SK-N-SH (cell line): ENCODE results near the gene EDIL3. TPM values are rescaled to one million over a fixed set of nuclear protein-coding genes. Genes with fewer than 3 reads are reported as not detected.

Experiments used
- CTCF ChIA-PET: fragments of 300-600, 350-600 bp; formaldehyde crosslinking; extraction: SDS; loops from one replicate; lab custom pipeline; 2021; lab: Yijun Ruan, JAX
- POLR2A ChIA-PET: fragments of 350-600 bp; sonication (Branson Sonifier 250); formaldehyde crosslinking; extraction: SDS; loops from one replicate; lab custom pipeline; 2020; ENCODE audit warnings: antibody characterized with exemption, inconsistent platforms; lab: Yijun Ruan, JAX
- DNase-seq: peaks from one replicate; pipeline ENCODE4 v3.0.0; 2012
- H2AFZ ChIP-seq: fragments of 200-600 bp; sonication (generic); 2 replicates; pipeline ENCODE4 v1.8.1; 2016; ENCODE audit warnings: antibody characterized with exemption, mild to moderate bottlenecking, low read depth
- H3F3A ChIP-seq: fragments of 200-600 bp; sonication (generic); replicated peaks from 2 replicates; pipeline ENCODE3; 2016; ENCODE audit warnings: antibody characterized with exemption, mild to moderate bottlenecking; ENCODE audit not compliant: insufficient read depth
- H3K27ac ChIP-seq, 2 experiments: fragments of 200-500 bp in 1 of 2; fragments of 200-600 bp in 1 of 2; sonication (Bioruptor generic) in 1 of 2; sonication (generic), shearing (Covaris generic) in 1 of 2; 2 replicates each; pipeline versions ENCODE4 v1.5.1 to v1.6.1; 2014 to 2016; ENCODE audit warnings: low read depth in 2 of 2, inconsistent platforms in 1 of 2, low read length in 1 of 2, mild to moderate bottlenecking in 1 of 2, mixed read lengths in 1 of 2
- H3K27me3 ChIP-seq: fragments of 200-600 bp; sonication (generic), shearing (Covaris generic); 2 replicates; pipeline ENCODE4 v1.6.1; 2016; ENCODE audit warnings: mixed run types; ENCODE audit not compliant: insufficient read depth
- H3K36me3 ChIP-seq, 2 experiments: fragments of 200-500 bp in 1 of 2; fragments of 200-600 bp in 1 of 2; sonication (Bioruptor generic) in 1 of 2; sonication (generic) in 1 of 2; replicated peaks in 1 of 2; 2 replicates each; pipeline versions ENCODE3 to v1.5.1; 2014 to 2016; ENCODE audit warnings: low read length in 1 of 2, mild to moderate bottlenecking in 1 of 2; ENCODE audit not compliant: insufficient read depth in 2 of 2, control insufficient read depth in 1 of 2
- H3K4me1 ChIP-seq, 2 experiments: fragments of 200-500 bp in 1 of 2; fragments of 200-600 bp in 1 of 2; sonication (Bioruptor generic) in 1 of 2; sonication (generic), shearing (Covaris generic) in 1 of 2; 2 replicates each; pipeline versions ENCODE4 v1.5.1 to v1.6.1; 2014 to 2016; ENCODE audit warnings: low read depth in 1 of 2, low read length in 1 of 2, mixed run types in 1 of 2; ENCODE audit not compliant: insufficient read depth in 2 of 2, control insufficient read depth in 1 of 2
- H3K4me2 ChIP-seq: fragments of 200-600 bp; sonication (generic), shearing (Covaris generic); 2 replicates; pipeline ENCODE4 v1.6.1; 2017; ENCODE audit warnings: mixed run types
- H3K4me3 ChIP-seq, 2 experiments: fragments of 200-500 bp in 1 of 2; fragments of 200-600 bp in 1 of 2; sonication (Bioruptor generic) in 1 of 2; sonication (generic), shearing (Covaris generic) in 1 of 2; 2 replicates each; pipeline versions ENCODE4 v1.5.1 to v1.8.1; 2014 to 2016; ENCODE audit warnings: low read depth in 2 of 2, inconsistent platforms in 1 of 2, low read length in 1 of 2, mild to moderate bottlenecking in 1 of 2, mixed read lengths in 1 of 2, moderate library complexity in 1 of 2
- H3K79me2 ChIP-seq: fragments of 200-600 bp; sonication (generic); 2 replicates; pipeline ENCODE4 v1.8.1; 2017; ENCODE audit warnings: mild to moderate bottlenecking; ENCODE audit not compliant: insufficient read depth
- H3K9ac ChIP-seq: fragments of 200-600 bp; sonication (generic); 2 replicates; pipeline ENCODE4 v1.6.1; 2017; ENCODE audit warnings: mixed run types
- H3K9me2 ChIP-seq: fragments of 200-600 bp; sonication (generic); 2 replicates; pipeline ENCODE4 v1.6.1; 2017; ENCODE audit warnings: mixed run types
- H3K9me3 ChIP-seq: fragments of 200-600 bp; sonication (generic); 2 replicates; pipeline ENCODE4 v1.6.1; 2017; ENCODE audit warnings: mixed run types, mild to moderate bottlenecking, moderate library complexity
- H4K20me1 ChIP-seq: fragments of 200-600 bp; sonication (generic); 2 replicates; pipeline ENCODE4 v1.6.1; 2017; ENCODE audit warnings: mild to moderate bottlenecking, mixed run types; ENCODE audit not compliant: insufficient read depth
- EP300 ChIP-seq, 2 experiments: IDR thresholded peaks; 2 replicates each; pipeline versions ENCODE4 v1.4.0 to v1.6.1; 2012; ENCODE audit warnings: borderline replicate concordance in 1 of 2, low read depth in 1 of 2, low read length in 1 of 2
- FOSL2 ChIP-seq: IDR thresholded peaks from 2 replicates; pipeline ENCODE4 v1.4.0; 2012; ENCODE audit warnings: low read depth, mild to moderate bottlenecking, moderate library complexity, borderline replicate concordance
- FOXM1 ChIP-seq: IDR thresholded peaks from 2 replicates; pipeline ENCODE4 v1.4.0; 2012; ENCODE audit warnings: low read depth, mild to moderate bottlenecking
- GABPA ChIP-seq: IDR thresholded peaks from 2 replicates; pipeline ENCODE4 v1.4.0; 2012; ENCODE audit warnings: low read depth, mild to moderate bottlenecking
- GATA2 ChIP-seq: sonication (generic); formaldehyde crosslinking; IDR thresholded peaks from 2 replicates; pipeline ENCODE4 v1.5.0; 2020; ENCODE audit warnings: mild to moderate bottlenecking, missing genetic modification reagents
- MXI1 ChIP-seq: IDR thresholded peaks from 2 replicates; pipeline ENCODE4 v1.6.1; 2012; ENCODE audit warnings: mild to moderate bottlenecking, low read depth, low read length, improper control_type of control experiment
- NRF1 ChIP-seq: IDR thresholded peaks from 2 replicates; pipeline ENCODE4 v1.6.1; 2012; ENCODE audit warnings: low read depth, mild to moderate bottlenecking, low read length
- POLR2AphosphoS5 ChIP-seq: IDR thresholded peaks from 2 replicates; pipeline ENCODE4 v1.6.1; 2012; ENCODE audit warnings: low read depth, low read length
- RAD21 ChIP-seq: IDR thresholded peaks from 2 replicates; pipeline ENCODE4 v1.6.1; 2012; ENCODE audit warnings: mild to moderate bottlenecking, low read length
- RCOR1 ChIP-seq: fragments of 150-350 bp; IDR thresholded peaks from 2 replicates; pipeline ENCODE4 v1.6.1; 2017; ENCODE audit warnings: antibody characterized with exemption, low read length
- RXRA ChIP-seq: IDR thresholded peaks from 2 replicates; pipeline ENCODE4 v1.4.0; 2012; ENCODE audit warnings: low read depth, mild to moderate bottlenecking, borderline replicate concordance
- TCF12 ChIP-seq: IDR thresholded peaks from 2 replicates; pipeline ENCODE4 v1.4.0; 2012
- YY1 ChIP-seq: IDR thresholded peaks from 2 replicates; pipeline ENCODE4 v1.4.0; 2012; ENCODE audit warnings: low read depth, mild to moderate bottlenecking
- whole genome bisulfite sequencing: methylation state at CpG from one replicate; pipeline ENCODE4 v1.1.6; 2017; ENCODE audit warnings: low lambda C conversion rate; 5-methylcytosine and 5-hydroxymethylcytosine counted together
- polyA plus RNA-seq, 3 experiments: library from polyadenylated mRNA; depleted of rRNA; stranded (reverse); fragments of >200 nt; gene quantifications; 2 replicates each; pipeline ENCODE4 v1.2.3, GENCODE V29; 2012
- TF ChIP-seq, protein P1 (sequence below): IDR thresholded peaks from 2 replicates; pipeline ENCODE4; 2012
- TF ChIP-seq, protein P2 (sequence below): IDR thresholded peaks from 2 replicates; pipeline ENCODE4 v1.6.1; 2012; ENCODE audit warnings: mild to moderate bottlenecking, low read depth, low read length, moderate library complexity
- TF ChIP-seq, protein P3 (sequence below): fragments of 150-350 bp; IDR thresholded peaks from 2 replicates; pipeline ENCODE4 v1.6.1; 2016; ENCODE audit warnings: mild to moderate bottlenecking, low read depth, low read length
- TF ChIP-seq, protein P4 (sequence below): IDR thresholded peaks from 2 replicates; pipeline ENCODE4 v1.4.0; 2012; ENCODE audit warnings: low read depth, borderline replicate concordance

Gene EDIL3
- polyA plus RNA-seq, 1 of the 3 experiments (the other 2 are of a cell fraction): 51.5 TPM

DNA sequence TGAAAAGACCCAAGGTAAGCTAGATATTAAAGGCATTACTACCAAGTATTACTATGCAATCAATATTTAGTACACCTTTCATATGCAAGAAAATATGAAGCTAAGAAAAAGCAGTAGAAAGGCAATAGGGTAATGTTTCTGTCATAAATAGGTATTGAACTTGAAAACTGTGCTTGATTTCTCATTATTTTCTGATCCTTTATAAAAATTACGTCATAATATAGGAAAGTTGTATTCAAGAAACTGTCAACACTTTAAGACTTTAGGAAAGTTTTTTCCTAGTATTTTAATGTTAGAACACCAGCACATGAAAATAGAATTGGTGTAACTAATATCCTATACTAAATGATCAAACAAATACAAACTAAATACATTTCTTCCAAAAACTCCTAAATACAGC lies 133.2 kb downstream of the EDIL3 start:
- Histone ChIP-seq H3F3A (peaks cover 14% of the 10 kb centered on the region), H3K4me1 (peaks cover 0 to 8% of the 10 kb centered on the region in 2 experiments; a peak in 1 of 4 replicates), H3K4me2 (no peak overlapping the region), H3K27ac (no peak overlapping the region), H3K27me3 (no peaks in the 10 kb centered on the region), H3K4me3 (no peak overlapping the region), H3K9me3 (no peaks in the 10 kb centered on the region; the same call in 1 of the 2 replicates), H3K9me2 (no peaks in the 10 kb centered on the region), H3K36me3 (peaks cover 0 to 11% of the 10 kb centered on the region in 2 experiments), H3K9ac (no peak overlapping the region), H2AFZ (no peak overlapping the region), H4K20me1 (no peaks in the 10 kb centered on the region), H3K79me2 (peaks cover 14% of the 10 kb centered on the region)
- TF ChIP-seq RXRA: no peak
- no peak for TF ChIP-seq FOXM1
- TF ChIP-seq EP300 (IDR thresholded peaks at IDR 0.05; ENCODE audit: borderline replicate concordance in 1 of 2, low read depth in 1 of 2, low read length in 1 of 2): no peak
- 98% methylated on average over 1 of the region's 1 CpG for WGBS
- ChIA-PET POLR2A (no interaction called here), CTCF (interaction anchor here (0.7 to 0.9 kb wide), 2 partner anchors 16 to 530 kb away, joined by 3 read pairs; no protein-coding TSS in a partner anchor)
- DNase-seq: no peak

DNA sequence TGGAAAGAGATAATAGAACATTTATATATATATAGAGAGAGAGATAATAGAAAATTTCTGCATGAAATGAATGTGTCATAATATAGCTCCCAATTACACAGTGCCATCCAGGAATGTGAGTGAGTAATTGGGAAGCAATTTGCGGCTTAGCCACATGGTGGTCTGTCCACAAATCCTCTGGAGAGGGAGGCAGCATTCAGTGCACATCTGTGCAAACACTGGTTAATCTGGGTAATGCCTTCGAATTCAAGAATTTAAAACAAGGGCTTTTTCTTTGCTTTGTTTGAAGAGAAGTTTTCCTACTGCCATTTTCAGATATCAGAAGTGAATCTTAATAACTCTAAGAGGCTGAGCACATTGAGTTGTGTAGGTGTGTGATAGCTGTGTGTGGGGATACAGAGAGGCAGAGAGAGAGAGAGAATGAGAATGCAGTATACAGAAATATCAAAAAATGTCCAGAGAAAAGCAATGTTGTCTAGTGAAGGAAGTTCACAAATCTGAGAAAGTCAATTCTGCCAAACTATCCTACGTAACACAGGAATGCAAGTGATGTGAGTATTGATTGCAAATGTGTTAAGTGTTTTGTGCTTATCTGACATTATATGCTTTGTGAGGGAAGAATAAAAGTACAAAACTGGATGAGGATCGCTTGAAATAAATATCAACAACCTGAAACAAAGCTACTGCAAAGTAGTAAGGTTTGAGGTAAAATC lies 134.6 kb downstream of the EDIL3 start:
- H3K27ac ChIP-seq: peak overlapping the region in 1 of 2 experiments; percentile 71; a peak in 2 of 4 replicates
- 46% methylated on average over 4 of the region's 4 CpGs for WGBS
- H3K4me2 ChIP-seq: peak overlapping the region; percentile 65
- peak; percentile 71 for TF ChIP-seq TCF12
- TF ChIP-seq GATA2 (CRISPR knock-in tag): no peak
- TF ChIP-seq FOXM1: no peak
- no peak for TF ChIP-seq POLR2AphosphoS5
- TF ChIP-seq, protein P1, sequence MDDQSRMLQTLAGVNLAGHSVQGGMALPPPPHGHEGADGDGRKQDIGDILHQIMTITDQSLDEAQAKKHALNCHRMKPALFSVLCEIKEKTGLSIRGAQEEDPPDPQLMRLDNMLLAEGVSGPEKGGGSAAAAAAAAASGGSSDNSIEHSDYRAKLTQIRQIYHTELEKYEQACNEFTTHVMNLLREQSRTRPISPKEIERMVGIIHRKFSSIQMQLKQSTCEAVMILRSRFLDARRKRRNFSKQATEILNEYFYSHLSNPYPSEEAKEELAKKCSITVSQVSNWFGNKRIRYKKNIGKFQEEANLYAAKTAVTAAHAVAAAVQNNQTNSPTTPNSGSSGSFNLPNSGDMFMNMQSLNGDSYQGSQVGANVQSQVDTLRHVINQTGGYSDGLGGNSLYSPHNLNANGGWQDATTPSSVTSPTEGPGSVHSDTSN: no peak
- TF ChIP-seq RAD21: no peak
- no peak for TF ChIP-seq MXI1
- no peak for TF ChIP-seq NRF1
- TF ChIP-seq, protein P2, sequence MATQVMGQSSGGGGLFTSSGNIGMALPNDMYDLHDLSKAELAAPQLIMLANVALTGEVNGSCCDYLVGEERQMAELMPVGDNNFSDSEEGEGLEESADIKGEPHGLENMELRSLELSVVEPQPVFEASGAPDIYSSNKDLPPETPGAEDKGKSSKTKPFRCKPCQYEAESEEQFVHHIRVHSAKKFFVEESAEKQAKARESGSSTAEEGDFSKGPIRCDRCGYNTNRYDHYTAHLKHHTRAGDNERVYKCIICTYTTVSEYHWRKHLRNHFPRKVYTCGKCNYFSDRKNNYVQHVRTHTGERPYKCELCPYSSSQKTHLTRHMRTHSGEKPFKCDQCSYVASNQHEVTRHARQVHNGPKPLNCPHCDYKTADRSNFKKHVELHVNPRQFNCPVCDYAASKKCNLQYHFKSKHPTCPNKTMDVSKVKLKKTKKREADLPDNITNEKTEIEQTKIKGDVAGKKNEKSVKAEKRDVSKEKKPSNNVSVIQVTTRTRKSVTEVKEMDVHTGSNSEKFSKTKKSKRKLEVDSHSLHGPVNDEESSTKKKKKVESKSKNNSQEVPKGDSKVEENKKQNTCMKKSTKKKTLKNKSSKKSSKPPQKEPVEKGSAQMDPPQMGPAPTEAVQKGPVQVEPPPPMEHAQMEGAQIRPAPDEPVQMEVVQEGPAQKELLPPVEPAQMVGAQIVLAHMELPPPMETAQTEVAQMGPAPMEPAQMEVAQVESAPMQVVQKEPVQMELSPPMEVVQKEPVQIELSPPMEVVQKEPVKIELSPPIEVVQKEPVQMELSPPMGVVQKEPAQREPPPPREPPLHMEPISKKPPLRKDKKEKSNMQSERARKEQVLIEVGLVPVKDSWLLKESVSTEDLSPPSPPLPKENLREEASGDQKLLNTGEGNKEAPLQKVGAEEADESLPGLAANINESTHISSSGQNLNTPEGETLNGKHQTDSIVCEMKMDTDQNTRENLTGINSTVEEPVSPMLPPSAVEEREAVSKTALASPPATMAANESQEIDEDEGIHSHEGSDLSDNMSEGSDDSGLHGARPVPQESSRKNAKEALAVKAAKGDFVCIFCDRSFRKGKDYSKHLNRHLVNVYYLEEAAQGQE: no peak
- peak in 1 of 2 experiments; percentile 26; a peak in 1 of 4 replicates for TF ChIP-seq EP300 (IDR thresholded peaks at IDR 0.05; ENCODE audit: borderline replicate concordance in 1 of 2, low read depth in 1 of 2, low read length in 1 of 2)
- TF ChIP-seq YY1: no peak
- TF ChIP-seq, protein P3, sequence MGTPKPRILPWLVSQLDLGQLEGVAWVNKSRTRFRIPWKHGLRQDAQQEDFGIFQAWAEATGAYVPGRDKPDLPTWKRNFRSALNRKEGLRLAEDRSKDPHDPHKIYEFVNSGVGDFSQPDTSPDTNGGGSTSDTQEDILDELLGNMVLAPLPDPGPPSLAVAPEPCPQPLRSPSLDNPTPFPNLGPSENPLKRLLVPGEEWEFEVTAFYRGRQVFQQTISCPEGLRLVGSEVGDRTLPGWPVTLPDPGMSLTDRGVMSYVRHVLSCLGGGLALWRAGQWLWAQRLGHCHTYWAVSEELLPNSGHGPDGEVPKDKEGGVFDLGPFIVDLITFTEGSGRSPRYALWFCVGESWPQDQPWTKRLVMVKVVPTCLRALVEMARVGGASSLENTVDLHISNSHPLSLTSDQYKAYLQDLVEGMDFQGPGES: no peak
- TF ChIP-seq, protein P4, sequence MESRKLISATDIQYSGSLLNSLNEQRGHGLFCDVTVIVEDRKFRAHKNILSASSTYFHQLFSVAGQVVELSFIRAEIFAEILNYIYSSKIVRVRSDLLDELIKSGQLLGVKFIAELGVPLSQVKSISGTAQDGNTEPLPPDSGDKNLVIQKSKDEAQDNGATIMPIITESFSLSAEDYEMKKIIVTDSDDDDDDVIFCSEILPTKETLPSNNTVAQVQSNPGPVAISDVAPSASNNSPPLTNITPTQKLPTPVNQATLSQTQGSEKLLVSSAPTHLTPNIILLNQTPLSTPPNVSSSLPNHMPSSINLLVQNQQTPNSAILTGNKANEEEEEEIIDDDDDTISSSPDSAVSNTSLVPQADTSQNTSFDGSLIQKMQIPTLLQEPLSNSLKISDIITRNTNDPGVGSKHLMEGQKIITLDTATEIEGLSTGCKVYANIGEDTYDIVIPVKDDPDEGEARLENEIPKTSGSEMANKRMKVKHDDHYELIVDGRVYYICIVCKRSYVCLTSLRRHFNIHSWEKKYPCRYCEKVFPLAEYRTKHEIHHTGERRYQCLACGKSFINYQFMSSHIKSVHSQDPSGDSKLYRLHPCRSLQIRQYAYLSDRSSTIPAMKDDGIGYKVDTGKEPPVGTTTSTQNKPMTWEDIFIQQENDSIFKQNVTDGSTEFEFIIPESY: no peak
- peak; percentile 47; the same call in 1 of the 2 replicates for TF ChIP-seq FOSL2
- TF ChIP-seq GABPA: no peak
- no peak for TF ChIP-seq RCOR1

More for the DNA sequence above, 134.6 kb downstream of the EDIL3 start:
- no peak for DNase-seq
- Histone ChIP-seq H3F3A (peaks cover 8% of the 10 kb centered on the region), H3K4me3 (peak overlapping the region in 1 of 2 experiments; percentile 16; a peak in 1 of 4 replicates), H3K4me1 (peaks cover 0 to 8% of the 10 kb centered on the region in 2 experiments; a peak in 2 of 4 replicates), H3K9ac (peak overlapping the region; percentile 30; the same call in 1 of the 2 replicates), H2AFZ (no peak overlapping the region), H4K20me1 (no peaks in the 10 kb centered on the region), H3K9me3 (no peaks in the 10 kb centered on the region; the same call in 1 of the 2 replicates), H3K9me2 (no peaks in the 10 kb centered on the region), H3K79me2 (peaks cover 16% of the 10 kb centered on the region), H3K36me3 (peaks cover 0 to 11% of the 10 kb centered on the region in 2 experiments), H3K27me3 (no peaks in the 10 kb centered on the region)
- POLR2A ChIA-PET: no interaction called here
- CTCF ChIA-PET: interaction anchor here (1.3 kb wide), 1 partner anchor 322 kb away, joined by 4 read pairs; no protein-coding TSS in a partner anchor
